MM.1S (cell line): ENCODE measurements around the gene PEAR1.

ENCODE experiments used
- CTCF ChIP-seq: fragments of 300-600 bp; sonication (generic); IDR thresholded peaks from 2 replicates; pipeline ENCODE4 v1.5.1; 2016; ENCODE audit warnings: antibody characterized with exemption, low read length, mixed read lengths
- EZH2phosphoT487 ChIP-seq: fragments of 300-600 bp; sonication (generic); IDR thresholded peaks from 2 replicates; pipeline ENCODE4 v1.6.1; 2018; ENCODE audit warnings: antibody characterized with exemption, low read length

- TF ChIP-seq CTCF: no peak
- no peak for TF ChIP-seq EZH2phosphoT487
Observed at GRCh38 chr1:156938813-156939212, 45.3 kb downstream of the PEAR1 start.
